Measurements from ENCODE around the gene LRP1B.

LRP1B gene

DNA sequence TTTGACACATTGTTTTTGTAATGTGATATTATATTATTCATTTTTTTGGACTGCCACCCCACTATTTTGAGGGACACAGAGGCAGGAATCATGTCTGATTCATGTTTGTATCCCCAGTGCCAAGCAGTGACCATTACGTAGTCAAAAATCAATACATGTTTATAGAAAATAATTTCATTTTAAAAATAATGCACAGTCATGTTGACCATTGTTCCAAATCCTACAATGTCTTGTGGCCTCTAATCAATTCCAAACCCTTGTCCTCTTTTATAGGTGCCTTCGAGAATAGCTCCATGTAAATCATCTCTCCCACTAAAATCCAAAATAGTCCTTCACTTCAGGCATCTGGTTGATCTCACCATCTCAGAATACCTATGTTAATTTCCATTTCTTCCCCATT lies 454.7 kb downstream of the LRP1B start:
- TF ChIP-seq, protein P1, sequence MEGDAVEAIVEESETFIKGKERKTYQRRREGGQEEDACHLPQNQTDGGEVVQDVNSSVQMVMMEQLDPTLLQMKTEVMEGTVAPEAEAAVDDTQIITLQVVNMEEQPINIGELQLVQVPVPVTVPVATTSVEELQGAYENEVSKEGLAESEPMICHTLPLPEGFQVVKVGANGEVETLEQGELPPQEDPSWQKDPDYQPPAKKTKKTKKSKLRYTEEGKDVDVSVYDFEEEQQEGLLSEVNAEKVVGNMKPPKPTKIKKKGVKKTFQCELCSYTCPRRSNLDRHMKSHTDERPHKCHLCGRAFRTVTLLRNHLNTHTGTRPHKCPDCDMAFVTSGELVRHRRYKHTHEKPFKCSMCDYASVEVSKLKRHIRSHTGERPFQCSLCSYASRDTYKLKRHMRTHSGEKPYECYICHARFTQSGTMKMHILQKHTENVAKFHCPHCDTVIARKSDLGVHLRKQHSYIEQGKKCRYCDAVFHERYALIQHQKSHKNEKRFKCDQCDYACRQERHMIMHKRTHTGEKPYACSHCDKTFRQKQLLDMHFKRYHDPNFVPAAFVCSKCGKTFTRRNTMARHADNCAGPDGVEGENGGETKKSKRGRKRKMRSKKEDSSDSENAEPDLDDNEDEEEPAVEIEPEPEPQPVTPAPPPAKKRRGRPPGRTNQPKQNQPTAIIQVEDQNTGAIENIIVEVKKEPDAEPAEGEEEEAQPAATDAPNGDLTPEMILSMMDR (IDR thresholded peaks at IDR 0.05) = no peak
- no peak for TF ChIP-seq ZFX (IDR thresholded peaks at IDR 0.05; ENCODE audit: borderline replicate concordance)
- H3K27ac ChIP-seq = no peak overlapping the region

DNA sequence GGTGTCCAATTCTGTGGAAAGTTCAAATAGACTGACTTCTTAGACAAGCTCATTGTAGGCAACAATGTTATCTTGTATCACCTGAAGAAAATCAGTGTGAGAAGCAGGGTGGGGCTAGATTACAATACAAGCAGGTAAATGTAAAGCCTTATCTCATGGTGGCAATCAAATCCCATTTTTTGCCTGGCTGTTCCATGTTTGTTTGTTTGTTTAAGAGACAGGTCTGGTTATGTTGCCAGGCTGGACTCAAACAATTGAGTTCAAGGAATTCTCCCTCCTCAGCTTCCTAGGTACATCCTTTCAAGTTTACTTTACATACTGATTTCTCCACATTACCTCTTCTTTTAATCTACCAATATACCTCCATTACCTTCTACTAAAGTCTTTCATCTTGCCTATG lies 464.6 kb downstream of the LRP1B start:
- TF ChIP-seq ZFX (IDR thresholded peaks at IDR 0.05; ENCODE audit: borderline replicate concordance) = no peak
- no peak overlapping the region for H3K27ac ChIP-seq

GRCh38 chr2:141660232-141660631 lies 470.6 kb downstream of the LRP1B start:
- no peak overlapping the region for H3K27ac ChIP-seq
- no peak for TF ChIP-seq ZFX (IDR thresholded peaks at IDR 0.05; ENCODE audit: borderline replicate concordance)

GRCh38 chr2:141654311-141654710 lies 476.5 kb downstream of the LRP1B start:
- TF ChIP-seq ZFX (IDR thresholded peaks at IDR 0.05; ENCODE audit: borderline replicate concordance) = no peak
- TF ChIP-seq, protein P1 (IDR thresholded peaks at IDR 0.05) = no peak
- H3K27ac ChIP-seq = no peak overlapping the region

DNA sequence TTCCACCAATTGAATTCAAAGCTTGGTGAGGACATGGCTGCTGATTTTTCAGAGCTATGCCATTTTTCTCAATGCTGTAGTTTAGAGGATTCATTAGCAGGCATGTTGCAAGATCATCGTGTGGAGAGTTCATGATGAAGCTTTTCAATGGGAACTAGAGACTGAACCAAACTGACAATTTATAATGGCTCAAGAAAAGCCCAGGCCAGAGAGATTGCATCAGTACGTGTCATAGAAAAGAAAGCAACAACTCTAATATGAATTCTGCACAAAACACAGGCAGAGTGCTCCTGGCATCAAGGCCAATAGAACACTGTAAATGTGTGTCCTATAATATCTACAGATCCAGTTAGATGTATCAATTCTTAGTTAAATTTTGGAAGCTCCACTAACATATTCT lies 477.6 kb downstream of the LRP1B start:
- TF ChIP-seq, protein P1 (IDR thresholded peaks at IDR 0.05) = no peak
- no peak for TF ChIP-seq ZFX (IDR thresholded peaks at IDR 0.05; ENCODE audit: borderline replicate concordance)
- H3K27ac ChIP-seq = no peak overlapping the region

- no peak overlapping the region for H3K27ac ChIP-seq
- TF ChIP-seq ZFX (IDR thresholded peaks at IDR 0.05; ENCODE audit: borderline replicate concordance) = no peak
- TF ChIP-seq, protein P1 (IDR thresholded peaks at IDR 0.05) = no peak
Observed at GRCh38 chr2:141652308-141652707, 478.5 kb downstream of the LRP1B start.

DNA sequence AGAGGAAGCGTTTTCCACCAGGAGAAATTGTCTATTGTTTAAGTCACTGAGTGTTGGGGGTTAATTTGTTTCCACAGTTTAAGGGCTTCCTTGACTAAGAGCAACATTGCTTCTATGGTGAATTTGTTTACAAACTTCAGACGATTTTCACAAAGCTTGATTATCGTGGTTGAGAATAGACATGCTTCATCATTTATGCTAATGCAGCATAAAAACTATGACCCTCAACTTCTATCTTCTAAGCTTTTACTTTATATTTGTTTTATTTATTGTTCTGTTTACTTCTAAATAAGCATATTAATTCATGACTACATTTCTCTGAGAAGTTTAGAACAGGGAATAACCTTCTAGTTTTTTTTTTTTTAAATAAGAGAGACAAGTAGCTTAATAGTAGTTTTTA lies 483.5 kb downstream of the LRP1B start:
- TF ChIP-seq, protein P1 (IDR thresholded peaks at IDR 0.05) = no peak
- no peak for TF ChIP-seq ZFX (IDR thresholded peaks at IDR 0.05; ENCODE audit: borderline replicate concordance)
- no peak overlapping the region for H3K27ac ChIP-seq

- no peak overlapping the region for H3K27ac ChIP-seq
- no peak for TF ChIP-seq ZFX (IDR thresholded peaks at IDR 0.05; ENCODE audit: borderline replicate concordance)
- TF ChIP-seq, protein P1 (IDR thresholded peaks at IDR 0.05) = no peak
Observed at GRCh38 chr2:141641462-141641861, 489.4 kb downstream of the LRP1B start.
